SU-DHL-6 (cell line): Measurements from ENCODE around the gene DOCK6.

Experiments used
- EZH2phosphoT487 ChIP-seq: fragments of 200-600 bp; sonication (generic), shearing (Covaris generic); conservative IDR thresholded peaks from 2 replicates; pipeline ENCODE4 v1.6.1; 2018; ENCODE audit warnings: mild to moderate bottlenecking, antibody characterized with exemption, low read length, moderate library complexity, mixed read lengths
- TF ChIP-seq, protein P1 (sequence below): fragments of 200-600 bp; sonication (generic); IDR thresholded peaks from one replicate; pipeline ENCODE4 v1.5.1; 2017; ENCODE audit warnings: antibody characterized with exemption, mild to moderate bottlenecking, low read length, moderate library complexity; ENCODE audit not compliant: insufficient read depth, poor library complexity, severe bottlenecking

DNA sequence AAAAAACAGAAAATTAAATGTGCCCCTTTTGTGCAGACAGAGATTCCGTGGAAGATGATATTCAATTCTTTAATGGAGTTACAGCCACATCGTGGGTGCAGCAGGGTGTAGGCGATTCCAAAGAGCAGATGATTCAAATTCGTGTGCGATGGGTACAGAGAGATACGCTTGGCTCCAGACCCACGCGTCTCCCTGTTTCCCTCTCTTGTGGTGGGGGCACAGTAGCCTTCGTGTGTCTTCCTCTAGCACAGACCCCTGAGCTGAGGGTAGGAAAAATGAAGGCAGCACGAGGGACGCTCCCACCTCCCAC, 38.4 kb upstream of the DOCK6 start:
- no peak for TF ChIP-seq EZH2phosphoT487
- TF ChIP-seq, protein P1, sequence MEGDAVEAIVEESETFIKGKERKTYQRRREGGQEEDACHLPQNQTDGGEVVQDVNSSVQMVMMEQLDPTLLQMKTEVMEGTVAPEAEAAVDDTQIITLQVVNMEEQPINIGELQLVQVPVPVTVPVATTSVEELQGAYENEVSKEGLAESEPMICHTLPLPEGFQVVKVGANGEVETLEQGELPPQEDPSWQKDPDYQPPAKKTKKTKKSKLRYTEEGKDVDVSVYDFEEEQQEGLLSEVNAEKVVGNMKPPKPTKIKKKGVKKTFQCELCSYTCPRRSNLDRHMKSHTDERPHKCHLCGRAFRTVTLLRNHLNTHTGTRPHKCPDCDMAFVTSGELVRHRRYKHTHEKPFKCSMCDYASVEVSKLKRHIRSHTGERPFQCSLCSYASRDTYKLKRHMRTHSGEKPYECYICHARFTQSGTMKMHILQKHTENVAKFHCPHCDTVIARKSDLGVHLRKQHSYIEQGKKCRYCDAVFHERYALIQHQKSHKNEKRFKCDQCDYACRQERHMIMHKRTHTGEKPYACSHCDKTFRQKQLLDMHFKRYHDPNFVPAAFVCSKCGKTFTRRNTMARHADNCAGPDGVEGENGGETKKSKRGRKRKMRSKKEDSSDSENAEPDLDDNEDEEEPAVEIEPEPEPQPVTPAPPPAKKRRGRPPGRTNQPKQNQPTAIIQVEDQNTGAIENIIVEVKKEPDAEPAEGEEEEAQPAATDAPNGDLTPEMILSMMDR = no peak
